Fibroblast of the aortic adventitia (primary cell): ENCODE measurements around the gene CDK5RAP2. TPM values are rescaled to one million over a fixed set of nuclear protein-coding genes. Genes with fewer than 3 reads are reported as not detected.
"Not testable (repeated sequence)": the region's sequence is repeated elsewhere in the genome, so short reads cannot be mapped to it uniquely, and the experiment has no call there.

Experiments used
- DNase-seq: peaks from one replicate; pipeline ENCODE4 v3.0.0-alpha.2; 2010; ENCODE audit warnings: low read depth
- H3K4me3 ChIP-seq: 2 replicates; pipeline ENCODE4 v1.5.1; 2011; ENCODE audit warnings: low read depth, mild to moderate bottlenecking, control low read depth, low read length, moderate library complexity
- total RNA-seq: library from RNA; depleted of rRNA; stranded (reverse); fragments of >200 nt; gene quantifications from 2 replicates; pipeline ENCODE4 v1.2.3, GENCODE V29; 2012; ENCODE audit warnings: low replicate concordance
- TF ChIP-seq, protein P1 (sequence below): IDR thresholded peaks from 2 replicates; pipeline ENCODE4 v1.5.1; 2011; ENCODE audit warnings: mild to moderate bottlenecking, low read length, control low read depth, inconsistent platforms; ENCODE audit not compliant: insufficient read depth

The CDK5RAP2 gene
- total RNA-seq, 1 donor, result 36.8 TPM

DNA sequence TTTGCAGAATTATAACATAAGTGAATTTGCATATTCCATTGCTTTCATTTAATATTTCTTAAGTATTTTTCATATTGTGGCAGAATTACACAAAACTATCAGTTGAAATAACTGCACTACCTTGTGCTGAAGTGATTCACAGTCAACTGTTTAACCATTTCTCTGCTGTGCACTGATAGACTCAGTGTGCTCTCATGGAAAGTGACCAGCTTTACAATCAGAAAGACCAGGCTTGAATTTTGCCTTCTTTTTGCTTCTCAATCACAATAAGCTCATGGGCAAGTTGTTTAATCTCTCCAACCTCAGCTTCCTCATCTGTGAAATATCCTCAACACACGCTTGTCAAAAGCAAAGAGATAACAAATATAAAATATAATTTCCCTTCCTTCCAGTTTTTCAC lies 18.3 kb downstream of the CDK5RAP2 start:
- DNase-seq, result no peak
- TF ChIP-seq, protein P1, sequence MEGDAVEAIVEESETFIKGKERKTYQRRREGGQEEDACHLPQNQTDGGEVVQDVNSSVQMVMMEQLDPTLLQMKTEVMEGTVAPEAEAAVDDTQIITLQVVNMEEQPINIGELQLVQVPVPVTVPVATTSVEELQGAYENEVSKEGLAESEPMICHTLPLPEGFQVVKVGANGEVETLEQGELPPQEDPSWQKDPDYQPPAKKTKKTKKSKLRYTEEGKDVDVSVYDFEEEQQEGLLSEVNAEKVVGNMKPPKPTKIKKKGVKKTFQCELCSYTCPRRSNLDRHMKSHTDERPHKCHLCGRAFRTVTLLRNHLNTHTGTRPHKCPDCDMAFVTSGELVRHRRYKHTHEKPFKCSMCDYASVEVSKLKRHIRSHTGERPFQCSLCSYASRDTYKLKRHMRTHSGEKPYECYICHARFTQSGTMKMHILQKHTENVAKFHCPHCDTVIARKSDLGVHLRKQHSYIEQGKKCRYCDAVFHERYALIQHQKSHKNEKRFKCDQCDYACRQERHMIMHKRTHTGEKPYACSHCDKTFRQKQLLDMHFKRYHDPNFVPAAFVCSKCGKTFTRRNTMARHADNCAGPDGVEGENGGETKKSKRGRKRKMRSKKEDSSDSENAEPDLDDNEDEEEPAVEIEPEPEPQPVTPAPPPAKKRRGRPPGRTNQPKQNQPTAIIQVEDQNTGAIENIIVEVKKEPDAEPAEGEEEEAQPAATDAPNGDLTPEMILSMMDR, result no peak
- H3K4me3 ChIP-seq, result no peak overlapping the region

- no peak overlapping the region for H3K4me3 ChIP-seq
- no peak for DNase-seq
- TF ChIP-seq, protein P1, result no peak
Observed at GRCh38 chr9:120559546-120559945, 20.4 kb downstream of the CDK5RAP2 start.

DNA sequence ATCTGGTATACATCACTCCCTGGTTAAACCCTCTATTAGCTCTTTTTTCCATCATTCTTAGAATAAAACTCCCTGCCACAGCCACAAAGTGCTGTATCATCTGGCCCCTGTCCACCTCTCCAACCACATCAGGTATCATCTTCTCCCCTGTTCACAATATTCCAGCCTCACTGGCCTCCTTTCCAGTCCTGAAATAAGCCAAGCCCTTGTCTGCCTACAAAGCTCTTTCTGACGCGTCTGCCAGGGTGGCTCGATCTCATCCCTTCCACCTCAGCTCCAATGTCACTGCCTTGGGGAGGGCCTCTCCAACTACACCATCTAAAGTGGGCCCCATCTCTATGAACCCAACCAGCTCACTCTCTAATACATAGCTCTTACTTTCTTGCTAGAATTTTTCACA lies 21.5 kb downstream of the CDK5RAP2 start:
- TF ChIP-seq, protein P1, result no peak
- no peak overlapping the region for H3K4me3 ChIP-seq
- no peak for DNase-seq

GRCh38 chr9:120557205-120557604 lies 22.8 kb downstream of the CDK5RAP2 start:
- TF ChIP-seq, protein P1, result no peak
- no peak overlapping the region for H3K4me3 ChIP-seq
- no peak for DNase-seq

DNA sequence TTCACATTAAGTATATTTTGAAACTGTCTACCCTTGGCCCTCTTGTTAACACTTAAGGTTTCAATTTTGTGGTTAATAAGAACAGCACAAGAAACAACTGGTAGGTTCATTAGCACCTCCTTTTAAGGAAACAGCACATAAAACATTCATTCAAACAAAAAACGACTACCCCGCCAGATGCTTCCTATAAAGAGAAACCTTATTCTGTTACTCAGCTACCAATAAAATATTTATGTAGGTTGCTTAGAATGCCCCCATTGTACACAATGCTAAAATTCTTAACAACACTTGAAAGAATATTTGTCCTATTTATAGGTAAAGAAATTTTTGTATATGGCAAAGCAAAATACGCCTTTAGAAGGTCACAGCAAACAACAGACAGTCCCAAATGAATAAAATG lies 23.2 kb downstream of the CDK5RAP2 start:
- no peak overlapping the region for H3K4me3 ChIP-seq
- TF ChIP-seq, protein P1, result no peak
- no peak for DNase-seq

DNA sequence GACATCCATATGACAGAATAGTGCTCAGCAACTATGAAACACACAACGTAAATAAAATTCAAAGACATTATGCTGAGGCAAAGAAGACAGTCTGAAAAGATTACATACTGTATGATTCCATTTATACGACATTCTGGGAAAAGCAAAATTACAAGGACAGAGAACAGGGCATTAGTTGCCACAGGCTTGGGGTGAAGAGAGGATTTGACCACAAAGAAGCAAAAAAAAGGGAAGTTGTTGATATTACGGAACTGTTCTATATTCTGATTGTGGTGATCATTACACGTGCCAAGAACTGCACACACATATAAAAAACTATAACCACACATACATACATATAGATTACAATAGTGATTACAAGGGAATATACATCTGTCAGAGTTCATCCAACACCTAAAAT lies 24.1 kb downstream of the CDK5RAP2 start:
- TF ChIP-seq, protein P1, result no peak
- H3K4me3 ChIP-seq, result no peak overlapping the region
- DNase-seq, result no peak

GRCh38 chr9:120552210-120552704 lies 27.7 kb downstream of the CDK5RAP2 start:
- not testable (repeated sequence) for DNase-seq, H3K4me3 ChIP-seq
